ENCODE measurements around the gene TRIO.

- no peak for TF ChIP-seq CTCF (IDR thresholded peaks at IDR 0.05)
- no peak for TF ChIP-seq POLR2A (IDR thresholded peaks at IDR 0.05)
- TF ChIP-seq EP300 (IDR thresholded peaks at IDR 0.05; ENCODE audit: low read depth): no peak
- TF ChIP-seq POLR2AphosphoS5 (IDR thresholded peaks at IDR 0.05): no peak
These were observed 360.7 kb downstream of the TRIO start for GRCh38 chr5:14503681-14504331.

Measured in transverse colon (tissue), 4 donors.